Body of pancreas (tissue), 4 donors: ENCODE data around the gene TOR4A. TPM values are rescaled to one million over a fixed set of nuclear protein-coding genes. Genes with fewer than 3 reads are reported as not detected.
A peak's percentile ranks its signal among the peaks of the same experiment; 100 is the strongest.

Experiments
- ATAC-seq: fragments of 150-250 bp; one replicate; pipeline ENCODE4 v1.9.1; 2016
- DNase-seq, 4 donors: peaks; one replicate each; pipeline ENCODE4 v3.0.0-alpha.2; 2019
- H3K27ac ChIP-seq, 4 donors: fragments of 200-600 bp; sonication (generic); 1 replicate in 3 of 4; 2 replicates in 1 of 4; pipeline versions ENCODE4 v1.5.1 to v1.6.1; 2016 to 2019; ENCODE audit warnings: mild to moderate bottlenecking in 1 of 4, mixed read lengths in 1 of 4, moderate library complexity in 1 of 4
- H3K27me3 ChIP-seq, 2 donors: fragments of 200-600 bp; sonication (generic); one replicate each; pipeline ENCODE4 v1.6.0; 2016; ENCODE audit warnings: mild to moderate bottlenecking in 1 of 2
- H3K36me3 ChIP-seq, 2 donors: fragments of 200-600 bp; sonication (generic); replicated peaks in 1 of 2; 2 replicates each; pipeline ENCODE4 v1.5.1; 2016; ENCODE audit warnings: low read depth in 2 of 2; ENCODE audit not compliant: insufficient read depth in 1 of 2
- H3K4me1 ChIP-seq: fragments of 200-600 bp; sonication (generic); one replicate; pipeline ENCODE4 v1.6.0; 2016
- H3K4me3 ChIP-seq, 2 donors: fragments of 200-600 bp; sonication (generic); 1 replicate in 1 of 2; 2 replicates in 1 of 2; pipeline ENCODE4 v1.5.1; 2016 to 2019
- H3K9me3 ChIP-seq, 3 donors: fragments of 200-600 bp; sonication (generic); 1 replicate in 2 of 3; 2 replicates in 1 of 3; pipeline ENCODE4 v1.5.1; 2016
- POLR2A ChIP-seq, 3 donors: fragments of 450-650 bp; IDR thresholded peaks; one replicate each; pipeline ENCODE4 v1.6.1; 2016; ENCODE audit warnings: antibody characterized with exemption in 3 of 3, mild to moderate bottlenecking in 2 of 3
- WGBS, 2 donors: methylation state at CpG; one replicate each; pipeline ENCODE4 v1.1.5; 2017; 5-methylcytosine and 5-hydroxymethylcytosine counted together
- intact Hi-C: fragments of 100-400 bp; cut with DNase I; formaldehyde crosslinking; loops from one replicate; pipeline ENCODE4 v1.15.1; 2023
- total RNA-seq, 2 donors: library from RNA; depleted of rRNA; stranded (reverse); fragments of >200 nt; gene quantifications; one replicate each; pipeline ENCODE4 v1.1.0, GENCODE V29; 2016
- TF ChIP-seq, protein P1 (sequence below), 7 experiments: fragments of 450-650 bp in 4 of 7; fragments of 200-600 bp in 3 of 7; sonication (generic) in 3 of 7; IDR thresholded peaks; one replicate each; pipeline ENCODE4 v1.5.1; 2016 to 2019; ENCODE audit warnings: antibody characterized with exemption in 7 of 7

Gene TOR4A
- total RNA-seq, 2 donors from 2014 or later: 9.9 to 12.2 TPM

DNA sequence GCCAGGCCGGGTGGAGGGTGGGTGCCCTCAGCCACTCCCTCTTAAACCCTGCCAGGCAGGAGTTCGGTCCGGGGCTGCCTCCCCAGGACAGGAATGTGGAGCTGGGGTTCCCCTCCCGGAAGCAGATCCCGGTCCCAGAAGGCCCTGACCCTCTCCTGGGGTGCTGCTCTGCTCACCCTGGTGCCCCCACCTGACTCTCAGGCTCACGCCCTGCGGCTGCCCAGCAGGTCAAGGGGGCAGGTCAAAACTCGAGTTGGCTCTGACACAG is 28.2 kb downstream of the TOR4A start:
- WGBS, 2 donors: 3% methylated on average over 8 of the region's 8 CpGs; no CpG with 5 or more reads in 1 of the 2 donors
- Histone ChIP-seq H3K36me3 (no peaks in the 10 kb centered on the region), H3K4me3 (peak overlapping the region in 1 of 2 donors; percentile 19), H3K27ac (peak overlapping the region; percentile 95 to 99 (median 96)), H3K27me3 (no peaks in the 10 kb centered on the region), H3K4me1 (peaks cover 84% of the 10 kb centered on the region), H3K9me3 (no peaks in the 10 kb centered on the region)
- TF ChIP-seq, protein P1, sequence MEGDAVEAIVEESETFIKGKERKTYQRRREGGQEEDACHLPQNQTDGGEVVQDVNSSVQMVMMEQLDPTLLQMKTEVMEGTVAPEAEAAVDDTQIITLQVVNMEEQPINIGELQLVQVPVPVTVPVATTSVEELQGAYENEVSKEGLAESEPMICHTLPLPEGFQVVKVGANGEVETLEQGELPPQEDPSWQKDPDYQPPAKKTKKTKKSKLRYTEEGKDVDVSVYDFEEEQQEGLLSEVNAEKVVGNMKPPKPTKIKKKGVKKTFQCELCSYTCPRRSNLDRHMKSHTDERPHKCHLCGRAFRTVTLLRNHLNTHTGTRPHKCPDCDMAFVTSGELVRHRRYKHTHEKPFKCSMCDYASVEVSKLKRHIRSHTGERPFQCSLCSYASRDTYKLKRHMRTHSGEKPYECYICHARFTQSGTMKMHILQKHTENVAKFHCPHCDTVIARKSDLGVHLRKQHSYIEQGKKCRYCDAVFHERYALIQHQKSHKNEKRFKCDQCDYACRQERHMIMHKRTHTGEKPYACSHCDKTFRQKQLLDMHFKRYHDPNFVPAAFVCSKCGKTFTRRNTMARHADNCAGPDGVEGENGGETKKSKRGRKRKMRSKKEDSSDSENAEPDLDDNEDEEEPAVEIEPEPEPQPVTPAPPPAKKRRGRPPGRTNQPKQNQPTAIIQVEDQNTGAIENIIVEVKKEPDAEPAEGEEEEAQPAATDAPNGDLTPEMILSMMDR (IDR thresholded peaks at IDR 0.05): no peak
- TF ChIP-seq POLR2A (IDR thresholded peaks at IDR 0.05): no peak
- intact Hi-C loops: no loop called here
- ATAC-seq (no peak), DNase-seq (no peak)

GRCh38 chr9:137306066-137306849 is 28.7 kb downstream of the TOR4A start:
- TF ChIP-seq, protein P1 (IDR thresholded peaks at IDR 0.05): no peak
- TF ChIP-seq POLR2A (IDR thresholded peaks at IDR 0.05): peak in 1 of 3 donors; percentile 22
- peak overlapping the region; percentile 95 to 99 (median 96) for H3K27ac ChIP-seq
- DNase-seq: peak; percentile 39 to 63 (median 45)
- H3K27me3 ChIP-seq: no peaks in the 10 kb centered on the region
- H3K4me3 ChIP-seq: peak overlapping the region in 1 of 2 donors; percentile 19
- no peaks in the 10 kb centered on the region for H3K36me3 ChIP-seq
- H3K4me1 ChIP-seq: peaks cover 89% of the 10 kb centered on the region
- ATAC-seq: no peak
- WGBS, 2 donors: 8 to 20% methylated on average over 3 to 30 of the region's 30 CpGs
- intact Hi-C loops: no loop called here
- no peaks in the 10 kb centered on the region for H3K9me3 ChIP-seq

DNA sequence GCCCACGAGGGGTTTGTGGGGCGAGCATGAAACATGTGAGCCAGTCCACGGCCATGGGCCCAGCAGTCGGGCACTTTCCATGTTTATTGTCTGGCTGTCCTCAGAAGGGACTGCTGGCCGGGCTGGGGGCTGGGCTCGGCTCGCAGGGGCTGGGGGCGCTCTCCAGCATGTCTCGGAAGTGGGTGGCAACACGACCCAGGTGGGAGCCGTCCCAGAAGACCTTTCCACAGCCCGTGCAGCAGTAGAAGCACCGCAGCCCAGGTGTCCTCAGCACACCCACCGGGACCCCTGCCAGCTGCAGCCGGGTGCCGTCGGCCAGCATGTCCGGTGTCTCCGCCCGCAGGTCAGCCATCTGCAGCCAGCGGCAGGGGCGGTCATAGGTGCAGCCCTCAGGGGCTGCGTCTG is 29.3 kb downstream of the TOR4A start:
- Histone ChIP-seq H3K27ac (peak overlapping the region; percentile 95 to 99 (median 96)), H3K9me3 (no peaks in the 10 kb centered on the region), H3K36me3 (no peaks in the 10 kb centered on the region), H3K4me3 (no peak overlapping the region), H3K4me1 (peaks cover 91% of the 10 kb centered on the region), H3K27me3 (no peaks in the 10 kb centered on the region)
- DNase-seq (peak; percentile 58 to 75 (median 67)), ATAC-seq (no peak)
- TF ChIP-seq POLR2A (IDR thresholded peaks at IDR 0.05): no peak
- TF ChIP-seq, protein P1 (IDR thresholded peaks at IDR 0.05): no peak
- intact Hi-C loops: no loop called here
- WGBS, 2 donors: 5 to 9% methylated on average over 13 to 19 of the region's 23 CpGs

DNA sequence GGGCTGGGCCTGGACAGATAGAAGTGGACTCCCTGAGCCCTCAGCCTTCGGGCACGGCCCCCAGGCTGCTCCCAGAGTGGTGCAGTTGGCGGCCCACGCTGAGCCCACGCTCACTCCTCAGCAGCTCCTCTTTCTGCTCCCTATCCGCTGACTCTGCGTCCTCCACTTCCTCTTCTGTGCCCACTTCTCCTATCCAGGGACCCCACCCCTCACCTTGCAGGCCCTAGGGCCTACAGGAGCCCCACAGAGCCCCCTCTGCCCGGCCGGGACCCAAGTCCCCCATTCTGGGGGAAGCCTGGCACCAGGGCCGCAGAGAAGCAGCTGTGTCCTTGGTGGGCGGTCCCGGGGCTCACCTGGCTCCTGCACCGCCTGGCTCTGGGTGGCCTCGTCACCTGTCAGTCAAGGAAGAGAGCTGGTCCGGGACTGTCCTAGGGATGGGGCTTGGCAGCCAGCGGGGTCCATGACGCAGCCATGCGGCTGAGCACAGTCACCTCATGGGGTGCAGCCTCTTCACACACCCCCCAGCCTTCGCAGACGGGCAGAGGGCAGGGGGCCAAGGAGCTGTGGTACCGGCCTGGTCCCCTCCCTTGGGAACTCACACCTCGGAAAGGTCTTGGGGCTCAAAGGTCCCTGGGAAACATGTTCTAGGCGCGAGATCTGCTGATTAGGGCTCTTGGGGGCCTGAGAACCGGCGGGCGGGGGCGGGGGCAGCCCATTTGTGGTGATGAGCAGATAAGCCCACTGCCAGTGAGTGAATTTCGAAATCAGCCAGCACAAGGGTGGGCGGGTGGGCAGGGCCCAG is 29.9 kb downstream of the TOR4A start:
- ATAC-seq: no peak
- WGBS, 2 donors: 3 to 12% methylated on average over 6 to 26 of the region's 30 CpGs

More for the DNA sequence above, 29.9 kb downstream of the TOR4A start:
- intact Hi-C loops: no loop called here
- Histone ChIP-seq H3K4me3 (no peak overlapping the region), H3K4me1 (peaks cover 97% of the 10 kb centered on the region), H3K27ac (peak overlapping the region; percentile 95 to 99 (median 96)), H3K9me3 (no peaks in the 10 kb centered on the region), H3K36me3 (no peaks in the 10 kb centered on the region), H3K27me3 (no peaks in the 10 kb centered on the region)
- peak; percentile 33 to 57 (median 49) for TF ChIP-seq POLR2A (IDR thresholded peaks at IDR 0.05)
- TF ChIP-seq, protein P1 (IDR thresholded peaks at IDR 0.05): no peak
- DNase-seq: peak; percentile 74 to 91 (median 86)
